ENCODE measurements around the gene INPP5K. TPM values are rescaled to one million over a fixed set of nuclear protein-coding genes. Genes with fewer than 3 reads are reported as not detected.

Gene INPP5K
- total RNA-seq, 2 donors from 2014 or later = 78.7 to 95.3 TPM

GRCh38 chr17:1478418-1478817 is 38.0 kb downstream of the INPP5K start:
- no peak overlapping the region for H3K27ac ChIP-seq
- no peak overlapping the region for H3K4me3 ChIP-seq
- peaks cover 71% of the 10 kb centered on the region for H3K36me3 ChIP-seq
- no peaks in the 10 kb centered on the region for H3K27me3 ChIP-seq (replicated peaks; ENCODE audit: insufficient read depth)
- ATAC-seq (ENCODE audit: insufficient number of reproducible peaks, low FRiP score, low read depth) (no peak), DNase-seq (ENCODE audit: low spot score) (no peak)
- TF ChIP-seq, protein P1, sequence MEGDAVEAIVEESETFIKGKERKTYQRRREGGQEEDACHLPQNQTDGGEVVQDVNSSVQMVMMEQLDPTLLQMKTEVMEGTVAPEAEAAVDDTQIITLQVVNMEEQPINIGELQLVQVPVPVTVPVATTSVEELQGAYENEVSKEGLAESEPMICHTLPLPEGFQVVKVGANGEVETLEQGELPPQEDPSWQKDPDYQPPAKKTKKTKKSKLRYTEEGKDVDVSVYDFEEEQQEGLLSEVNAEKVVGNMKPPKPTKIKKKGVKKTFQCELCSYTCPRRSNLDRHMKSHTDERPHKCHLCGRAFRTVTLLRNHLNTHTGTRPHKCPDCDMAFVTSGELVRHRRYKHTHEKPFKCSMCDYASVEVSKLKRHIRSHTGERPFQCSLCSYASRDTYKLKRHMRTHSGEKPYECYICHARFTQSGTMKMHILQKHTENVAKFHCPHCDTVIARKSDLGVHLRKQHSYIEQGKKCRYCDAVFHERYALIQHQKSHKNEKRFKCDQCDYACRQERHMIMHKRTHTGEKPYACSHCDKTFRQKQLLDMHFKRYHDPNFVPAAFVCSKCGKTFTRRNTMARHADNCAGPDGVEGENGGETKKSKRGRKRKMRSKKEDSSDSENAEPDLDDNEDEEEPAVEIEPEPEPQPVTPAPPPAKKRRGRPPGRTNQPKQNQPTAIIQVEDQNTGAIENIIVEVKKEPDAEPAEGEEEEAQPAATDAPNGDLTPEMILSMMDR (IDR thresholded peaks at IDR 0.05) = no peak
- peaks cover 0 to 38% of the 10 kb centered on the region in 2 donors for H3K4me1 ChIP-seq (ENCODE audit: control insufficient read depth in 1 of 2, low read depth in 2 of 2)
- no peaks in the 10 kb centered on the region for H3K9me3 ChIP-seq

- TF ChIP-seq, protein P1 (IDR thresholded peaks at IDR 0.05) = no peak
- no peak for DNase-seq (ENCODE audit: low spot score)
- H3K27me3 ChIP-seq (replicated peaks; ENCODE audit: insufficient read depth) = no peaks in the 10 kb centered on the region
- H3K36me3 ChIP-seq = peaks cover 83% of the 10 kb centered on the region
- H3K4me1 ChIP-seq (ENCODE audit: control insufficient read depth in 1 of 2, low read depth in 2 of 2) = peaks cover 0 to 14% of the 10 kb centered on the region in 2 donors
- no peak for ATAC-seq (ENCODE audit: insufficient number of reproducible peaks, low FRiP score, low read depth)
- H3K9me3 ChIP-seq = no peaks in the 10 kb centered on the region
- H3K4me3 ChIP-seq = no peak overlapping the region
- no peak overlapping the region for H3K27ac ChIP-seq
Measured at GRCh38 chr17:1475321-1475854, 41.0 kb downstream of the INPP5K start.

DNA sequence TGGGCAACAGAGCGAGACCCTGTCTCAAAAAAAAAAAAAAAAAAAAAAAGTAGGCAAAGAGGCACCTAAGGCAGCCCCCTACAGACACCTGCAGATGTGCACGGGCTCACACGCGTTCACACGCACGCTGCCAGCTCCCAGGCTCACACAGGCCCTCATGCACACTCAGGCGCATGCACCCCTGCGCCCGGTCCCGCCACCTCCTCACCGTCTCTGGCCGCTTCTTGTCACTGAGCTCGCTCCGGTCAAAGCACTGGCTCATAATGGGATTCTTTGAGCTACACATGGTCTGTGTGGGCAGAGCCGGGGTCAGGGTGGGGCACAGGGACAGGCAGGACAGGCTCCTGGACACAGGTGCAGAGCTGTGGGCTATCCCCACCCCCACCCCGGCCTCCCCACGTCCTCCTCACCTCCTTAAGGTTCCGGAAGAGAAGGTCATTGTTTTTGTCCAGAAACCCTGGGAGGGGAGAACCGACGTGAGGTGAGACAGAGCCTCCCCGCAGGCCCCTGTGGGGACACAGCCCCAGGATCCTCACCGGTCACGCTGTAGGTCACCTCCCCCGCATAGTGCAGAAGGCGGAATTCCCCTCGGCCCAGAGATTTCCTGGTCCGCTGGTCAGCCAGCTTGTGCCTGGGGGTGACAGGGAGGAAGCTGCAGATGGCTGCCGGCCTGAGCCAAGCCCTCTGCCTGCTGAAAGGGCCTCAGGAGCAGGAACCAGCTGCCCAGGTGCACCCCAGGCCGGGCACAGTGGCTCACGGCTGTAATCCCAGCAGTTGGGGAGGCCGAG is 41.8 kb downstream of the INPP5K start:
- DNase-seq (ENCODE audit: low spot score) (no peak), ATAC-seq (ENCODE audit: insufficient number of reproducible peaks, low FRiP score, low read depth) (no peak)
- Histone ChIP-seq H3K4me1 (ENCODE audit: control insufficient read depth in 1 of 2, low read depth in 2 of 2) (peaks cover 0 to 14% of the 10 kb centered on the region in 2 donors), H3K36me3 (peaks cover 85% of the 10 kb centered on the region), H3K27me3 (replicated peaks; ENCODE audit: insufficient read depth) (no peaks in the 10 kb centered on the region), H3K4me3 (no peak overlapping the region), H3K27ac (no peak overlapping the region), H3K9me3 (no peaks in the 10 kb centered on the region)
- TF ChIP-seq, protein P1 (IDR thresholded peaks at IDR 0.05) = no peak

DNA sequence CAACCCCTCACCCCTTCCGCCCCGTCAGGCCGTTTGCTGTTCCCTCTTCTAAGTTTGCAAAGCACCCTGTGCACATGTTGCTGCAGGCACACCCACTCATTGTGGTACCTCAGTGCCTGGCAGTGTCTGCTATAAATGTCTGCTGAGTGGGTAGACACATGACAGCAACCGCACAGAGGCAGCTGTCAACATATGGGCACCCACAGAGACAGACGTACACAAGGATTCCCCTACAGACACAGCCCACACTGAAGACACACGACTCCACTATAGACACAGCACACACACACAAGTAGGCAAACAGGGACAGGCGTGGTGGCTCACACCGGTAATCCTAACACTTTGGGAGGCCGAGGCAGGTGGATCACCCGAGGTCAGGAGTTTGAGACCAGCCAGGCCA is 42.6 kb downstream of the INPP5K start:
- TF ChIP-seq, protein P1 (IDR thresholded peaks at IDR 0.05) = no peak
- H3K4me3 ChIP-seq = no peak overlapping the region
- no peaks in the 10 kb centered on the region for H3K9me3 ChIP-seq
- peaks cover 0 to 14% of the 10 kb centered on the region in 2 donors for H3K4me1 ChIP-seq (ENCODE audit: control insufficient read depth in 1 of 2, low read depth in 2 of 2)
- no peaks in the 10 kb centered on the region for H3K27me3 ChIP-seq (replicated peaks; ENCODE audit: insufficient read depth)
- DNase-seq (ENCODE audit: low spot score) (no peak), ATAC-seq (ENCODE audit: insufficient number of reproducible peaks, low FRiP score, low read depth) (no peak)
- H3K27ac ChIP-seq = no peak overlapping the region
- H3K36me3 ChIP-seq = peaks cover 85% of the 10 kb centered on the region

DNA sequence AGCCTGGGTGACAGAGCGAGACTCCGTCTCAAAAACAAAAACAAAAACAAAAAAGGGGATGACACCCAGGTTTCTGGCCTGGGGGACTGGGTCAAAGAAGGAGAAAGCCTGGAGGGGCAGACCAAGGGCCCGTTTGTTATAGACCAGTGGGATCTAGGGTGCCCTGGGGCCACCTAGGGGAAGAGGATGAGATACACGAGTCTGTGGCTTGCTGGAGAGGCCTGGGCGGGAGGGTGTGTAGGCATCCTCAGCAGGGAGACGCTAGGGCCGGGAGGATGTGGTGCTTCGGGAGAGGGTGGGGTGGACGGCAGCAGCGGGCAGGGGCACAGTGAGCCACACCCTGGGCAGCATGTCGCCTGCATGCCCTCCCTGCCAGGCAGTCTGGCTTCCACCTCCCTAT is 43.2 kb downstream of the INPP5K start:
- H3K4me1 ChIP-seq (ENCODE audit: control insufficient read depth in 1 of 2, low read depth in 2 of 2) = peaks cover 0 to 14% of the 10 kb centered on the region in 2 donors
- peaks cover 85% of the 10 kb centered on the region for H3K36me3 ChIP-seq
- no peak for DNase-seq (ENCODE audit: low spot score)
- no peak overlapping the region for H3K27ac ChIP-seq
- TF ChIP-seq, protein P1 (IDR thresholded peaks at IDR 0.05) = no peak
- H3K27me3 ChIP-seq (replicated peaks; ENCODE audit: insufficient read depth) = no peaks in the 10 kb centered on the region
- no peaks in the 10 kb centered on the region for H3K9me3 ChIP-seq
- ATAC-seq (ENCODE audit: insufficient number of reproducible peaks, low FRiP score, low read depth) = no peak
- H3K4me3 ChIP-seq = no peak overlapping the region
